HepG2 (cell line): ENCODE measurements around the gene TP53I3. TPM values are rescaled to one million over a fixed set of nuclear protein-coding genes. Genes with fewer than 3 reads are reported as not detected.

ENCODE experiments used
- BRCA1 ChIP-seq: sonication (generic); formaldehyde crosslinking; IDR thresholded peaks from 2 replicates; pipeline ENCODE4 v1.4.0; 2020; ENCODE audit warnings: missing genetic modification reagents
- CREBL2 ChIP-seq: sonication (generic); formaldehyde crosslinking; IDR thresholded peaks from 2 replicates; pipeline ENCODE4 v1.8.1; 2023; ENCODE audit warnings: missing genetic modification reagents, mild to moderate bottlenecking, borderline replicate concordance
- ETV6 ChIP-seq: sonication (generic); formaldehyde crosslinking; conservative IDR thresholded peaks from 2 replicates; pipeline ENCODE4 v1.4.0; 2020; ENCODE audit warnings: missing genetic modification reagents
- NFAT5 ChIP-seq: sonication (generic); formaldehyde crosslinking; IDR thresholded peaks from 2 replicates; pipeline ENCODE4 v1.4.0; 2020; ENCODE audit warnings: missing genetic modification reagents
- NONO ChIP-seq, 2 experiments: fragments of 450-650 bp in 1 of 2; sonication (generic) in 1 of 2; formaldehyde crosslinking in 1 of 2; IDR thresholded peaks in 1 of 2; conservative IDR thresholded peaks in 1 of 2; 2 replicates each; pipeline versions ENCODE4 v1.6.1 to v1.8.0; 2017 to 2022; ENCODE audit warnings: mild to moderate bottlenecking in 1 of 2, missing genetic modification reagents in 1 of 2, moderate library complexity in 1 of 2
- PAXIP1 ChIP-seq: sonication (generic); formaldehyde crosslinking; conservative IDR thresholded peaks from 2 replicates; pipeline ENCODE4 v1.4.0; 2020; ENCODE audit warnings: mild to moderate bottlenecking, missing genetic modification reagents, moderate library complexity
- THAP9 ChIP-seq: sonication (generic); formaldehyde crosslinking; IDR thresholded peaks from 2 replicates; pipeline ENCODE4; 2020; ENCODE audit warnings: missing genetic modification reagents, mild to moderate bottlenecking, borderline replicate concordance
- ZNF180 ChIP-seq: sonication (generic); formaldehyde crosslinking; IDR thresholded peaks from 2 replicates; pipeline ENCODE4 v1.4.0; 2020; ENCODE audit warnings: low read depth, missing genetic modification reagents, borderline replicate concordance
- ZNF251 ChIP-seq: sonication (generic); formaldehyde crosslinking; IDR thresholded peaks from 2 replicates; pipeline ENCODE4 v1.9.0; 2021; ENCODE audit warnings: mild to moderate bottlenecking, missing genetic modification reagents
- ZNF33B ChIP-seq: sonication (generic); formaldehyde crosslinking; IDR thresholded peaks from 2 replicates; pipeline ENCODE4 v1.5.1; 2020; ENCODE audit warnings: mild to moderate bottlenecking, missing genetic modification reagents
- ZNF552 ChIP-seq: sonication (generic); formaldehyde crosslinking; IDR thresholded peaks from 2 replicates; pipeline ENCODE4 v1.9.0; 2022; ENCODE audit warnings: missing genetic modification reagents, mild to moderate bottlenecking, borderline replicate concordance
- polyA plus RNA-seq, 8 experiments: library from polyadenylated mRNA; depleted of rRNA in 3 of 8; stranded (reverse) in 7 of 8; unstranded in 1 of 8; fragments of >200 nt; fragmentation: Illumina TruSeq in 4 of 8; extraction: Trizol in 4 of 8; gene quantifications; 2 replicates each; pipeline versions ENCODE4 v1.2.1 to v1.2.3, GENCODE V29; 2011 to 2016; ENCODE audit warnings: low read depth in 4 of 8, missing spikeins in 1 of 8, mixed read lengths in 1 of 8; ENCODE audit not compliant: insufficient read depth in 1 of 8
- total RNA-seq, 5 experiments: library from RNA; depleted of rRNA; stranded (reverse); fragments of >200 nt; fragmentation: Illumina TruSeq; extraction: Trizol; gene quantifications; 2 replicates each; pipeline ENCODE4 v1.2.3, GENCODE V29; 2016; ENCODE audit warnings: low read depth in 1 of 5
- TF ChIP-seq, protein P1 (sequence below): sonication (generic); formaldehyde crosslinking; IDR thresholded peaks from 2 replicates; pipeline ENCODE4 v1.4.0; 2020; ENCODE audit warnings: missing genetic modification reagents
- TF ChIP-seq, protein P2 (sequence below): IDR thresholded peaks from 2 replicates; pipeline ENCODE4 v1.6.1; 2012; ENCODE audit warnings: inconsistent platforms

Gene TP53I3
- total and polyA plus RNA-seq, 2 of the 13 experiments (the other 11 are each of a cell fraction or from before 2014, with no cell fraction given), result 25.0 to 44.1 TPM

- TF ChIP-seq PAXIP1 (CRISPR knock-in tag) (peak; percentile 77), ZNF180 (CRISPR knock-in tag) (no peak), ZNF251 (CRISPR knock-in tag) (no peak), NFAT5 (no peak), ETV6 (no peak), BRCA1 (CRISPR knock-in tag) (no peak), CREBL2 (no peak), ZNF33B (CRISPR knock-in tag) (no peak), ZNF552 (no peak), NONO (IDR thresholded peaks at IDR 0.05) (no peak), NONO (CRISPR knock-in tag; conservative IDR thresholded peaks at IDR 0.05) (no peak), THAP9 (CRISPR knock-in tag) (no peak)
- TF ChIP-seq, protein P1, sequence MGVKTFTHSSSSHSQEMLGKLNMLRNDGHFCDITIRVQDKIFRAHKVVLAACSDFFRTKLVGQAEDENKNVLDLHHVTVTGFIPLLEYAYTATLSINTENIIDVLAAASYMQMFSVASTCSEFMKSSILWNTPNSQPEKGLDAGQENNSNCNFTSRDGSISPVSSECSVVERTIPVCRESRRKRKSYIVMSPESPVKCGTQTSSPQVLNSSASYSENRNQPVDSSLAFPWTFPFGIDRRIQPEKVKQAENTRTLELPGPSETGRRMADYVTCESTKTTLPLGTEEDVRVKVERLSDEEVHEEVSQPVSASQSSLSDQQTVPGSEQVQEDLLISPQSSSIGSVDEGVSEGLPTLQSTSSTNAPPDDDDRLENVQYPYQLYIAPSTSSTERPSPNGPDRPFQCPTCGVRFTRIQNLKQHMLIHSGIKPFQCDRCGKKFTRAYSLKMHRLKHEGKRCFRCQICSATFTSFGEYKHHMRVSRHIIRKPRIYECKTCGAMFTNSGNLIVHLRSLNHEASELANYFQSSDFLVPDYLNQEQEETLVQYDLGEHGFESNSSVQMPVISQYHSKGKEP (CRISPR knock-in tag), result no peak
- TF ChIP-seq, protein P2, sequence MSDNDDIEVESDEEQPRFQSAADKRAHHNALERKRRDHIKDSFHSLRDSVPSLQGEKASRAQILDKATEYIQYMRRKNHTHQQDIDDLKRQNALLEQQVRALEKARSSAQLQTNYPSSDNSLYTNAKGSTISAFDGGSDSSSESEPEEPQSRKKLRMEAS, result no peak
Measured at GRCh38 chr2:24045511-24046508, 38.8 kb downstream of the TP53I3 start (continued).
